BJ (cell line): ENCODE data around the gene KCNIP4. TPM values are rescaled to one million over a fixed set of nuclear protein-coding genes. Genes with fewer than 3 reads are reported as not detected.

Experiments used
- CTCF ChIA-PET: fragments of 350-600 bp; formaldehyde crosslinking; extraction: SDS; loops from one replicate; lab custom pipeline; 2021; ENCODE audit warnings: antibody characterized with exemption, inconsistent platforms; lab: Yijun Ruan, JAX
- POLR2A ChIA-PET: fragments of 300-600 bp; sonication (Branson Sonifier 250); formaldehyde crosslinking; extraction: SDS; loops from one replicate; lab custom pipeline; 2021; ENCODE audit warnings: antibody characterized with exemption; lab: Charles Lee
- DNase-seq: peaks from one replicate; pipeline ENCODE4 v3.0.0-alpha.2; 2011; ENCODE audit warnings: low read depth
- H3K27me3 ChIP-seq: 2 replicates; pipeline ENCODE4 v1.6.0; 2011; ENCODE audit warnings: low read length; ENCODE audit not compliant: control insufficient read depth, insufficient read depth
- H3K36me3 ChIP-seq: 2 replicates; pipeline ENCODE4 v1.5.1; 2011; ENCODE audit warnings: low read length; ENCODE audit not compliant: control insufficient read depth, insufficient read depth
- H3K4me3 ChIP-seq: 2 replicates; pipeline ENCODE4 v1.5.1; 2011; ENCODE audit warnings: low read depth, mild to moderate bottlenecking, control low read depth, low read length
- polyA plus RNA-seq: library from polyadenylated mRNA; depleted of rRNA; stranded (reverse); fragments of >200 nt; gene quantifications from 2 replicates; pipeline ENCODE4 v1.2.3, GENCODE V29; 2011
- TF ChIP-seq, protein P1 (sequence below): IDR thresholded peaks from 2 replicates; pipeline ENCODE4 v1.5.1; 2011; ENCODE audit warnings: low read depth, mild to moderate bottlenecking, control low read depth, inconsistent platforms, low read length, moderate library complexity; ENCODE audit not compliant: insufficient read depth

Gene KCNIP4
- polyA plus RNA-seq, 1 experiment = not detected

DNA sequence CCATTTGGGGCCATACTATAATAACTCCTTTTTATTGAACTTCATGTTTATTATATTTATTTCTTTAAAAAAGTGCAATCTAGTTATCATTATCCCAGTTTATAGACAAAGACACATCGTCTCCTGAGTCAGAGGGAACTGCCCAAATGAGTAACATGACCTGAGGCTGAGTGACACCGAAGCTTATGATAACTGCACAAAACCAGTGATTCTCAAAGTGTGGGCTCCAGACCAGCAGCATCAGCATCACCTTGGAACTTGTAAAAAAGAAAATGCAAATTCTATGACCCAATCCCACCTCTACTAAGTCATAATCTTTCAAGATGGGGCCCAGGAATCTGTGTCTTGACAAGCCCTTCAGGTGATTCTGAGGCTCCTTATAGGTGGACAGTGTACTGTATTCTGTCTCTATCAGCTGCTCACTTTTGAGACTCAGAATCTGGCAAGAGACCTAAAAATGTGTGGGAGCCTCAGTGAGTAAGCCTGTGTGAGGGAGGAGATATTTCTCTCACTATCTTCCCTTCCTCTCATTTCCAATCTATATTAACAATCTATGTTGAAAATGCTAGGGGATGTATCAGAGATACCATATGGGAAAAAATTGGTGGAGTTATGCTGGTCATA is 1101.3 kb downstream of the KCNIP4 start:
- TF ChIP-seq, protein P1, sequence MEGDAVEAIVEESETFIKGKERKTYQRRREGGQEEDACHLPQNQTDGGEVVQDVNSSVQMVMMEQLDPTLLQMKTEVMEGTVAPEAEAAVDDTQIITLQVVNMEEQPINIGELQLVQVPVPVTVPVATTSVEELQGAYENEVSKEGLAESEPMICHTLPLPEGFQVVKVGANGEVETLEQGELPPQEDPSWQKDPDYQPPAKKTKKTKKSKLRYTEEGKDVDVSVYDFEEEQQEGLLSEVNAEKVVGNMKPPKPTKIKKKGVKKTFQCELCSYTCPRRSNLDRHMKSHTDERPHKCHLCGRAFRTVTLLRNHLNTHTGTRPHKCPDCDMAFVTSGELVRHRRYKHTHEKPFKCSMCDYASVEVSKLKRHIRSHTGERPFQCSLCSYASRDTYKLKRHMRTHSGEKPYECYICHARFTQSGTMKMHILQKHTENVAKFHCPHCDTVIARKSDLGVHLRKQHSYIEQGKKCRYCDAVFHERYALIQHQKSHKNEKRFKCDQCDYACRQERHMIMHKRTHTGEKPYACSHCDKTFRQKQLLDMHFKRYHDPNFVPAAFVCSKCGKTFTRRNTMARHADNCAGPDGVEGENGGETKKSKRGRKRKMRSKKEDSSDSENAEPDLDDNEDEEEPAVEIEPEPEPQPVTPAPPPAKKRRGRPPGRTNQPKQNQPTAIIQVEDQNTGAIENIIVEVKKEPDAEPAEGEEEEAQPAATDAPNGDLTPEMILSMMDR = no peak
- no peak for DNase-seq
- no peaks in the 10 kb centered on the region for H3K27me3 ChIP-seq
- ChIA-PET POLR2A (no interaction called here), CTCF (no interaction called here)
- no peak overlapping the region for H3K4me3 ChIP-seq
- H3K36me3 ChIP-seq = no peaks in the 10 kb centered on the region

DNA sequence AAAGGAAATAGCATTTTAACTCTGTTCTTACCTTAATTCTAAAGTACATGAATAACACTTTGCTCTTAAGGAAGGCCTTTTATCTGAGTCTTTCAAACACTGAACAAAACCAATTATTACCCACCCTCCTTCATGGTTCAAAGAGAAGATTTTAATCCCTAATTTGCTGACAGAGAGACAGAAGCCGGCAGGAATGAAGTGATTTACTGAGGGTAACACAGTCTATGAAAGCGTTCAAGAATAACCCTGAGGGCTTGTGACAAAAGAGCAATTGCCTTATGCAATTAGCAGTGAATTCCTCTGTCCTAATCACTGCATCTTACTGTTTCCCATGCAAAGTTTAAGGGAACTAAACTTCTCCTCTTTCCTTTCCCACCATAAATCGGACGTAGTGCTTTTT is 1104.3 kb downstream of the KCNIP4 start:
- CTCF ChIA-PET = no interaction called here
- Histone ChIP-seq H3K4me3 (no peak overlapping the region), H3K36me3 (no peaks in the 10 kb centered on the region), H3K27me3 (no peaks in the 10 kb centered on the region)
- DNase-seq = no peak
- POLR2A ChIA-PET = no interaction called here
- TF ChIP-seq, protein P1 = no peak

DNA sequence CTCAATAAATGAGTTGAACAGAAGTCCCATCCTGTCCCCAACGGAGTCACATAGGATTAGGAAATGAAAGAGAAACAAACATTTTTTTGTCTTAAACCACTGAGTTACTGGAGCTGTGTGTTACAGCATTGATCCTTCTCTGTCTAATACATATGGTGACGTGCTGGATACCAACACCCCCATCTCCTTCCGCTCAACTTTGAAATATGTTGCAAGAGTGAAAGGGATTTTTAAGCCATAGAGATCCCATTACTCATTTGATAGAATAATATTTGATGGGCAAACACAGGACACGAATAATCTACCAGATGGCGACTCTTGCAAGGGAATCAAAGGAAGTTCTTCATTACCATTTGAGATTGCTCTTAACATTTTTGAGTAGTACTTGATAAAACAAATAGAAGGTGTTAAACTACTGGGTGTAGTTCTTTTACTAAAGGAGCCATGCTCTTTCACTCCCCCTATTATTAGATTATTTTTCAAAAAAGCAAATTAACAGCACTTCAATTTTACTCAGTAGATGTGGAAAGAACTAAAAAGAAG is 1107.9 kb downstream of the KCNIP4 start:
- Histone ChIP-seq H3K36me3 (no peaks in the 10 kb centered on the region), H3K4me3 (no peak overlapping the region), H3K27me3 (no peaks in the 10 kb centered on the region)
- ChIA-PET POLR2A (no interaction called here), CTCF (no interaction called here)
- DNase-seq = no peak
- TF ChIP-seq, protein P1 = no peak

DNA sequence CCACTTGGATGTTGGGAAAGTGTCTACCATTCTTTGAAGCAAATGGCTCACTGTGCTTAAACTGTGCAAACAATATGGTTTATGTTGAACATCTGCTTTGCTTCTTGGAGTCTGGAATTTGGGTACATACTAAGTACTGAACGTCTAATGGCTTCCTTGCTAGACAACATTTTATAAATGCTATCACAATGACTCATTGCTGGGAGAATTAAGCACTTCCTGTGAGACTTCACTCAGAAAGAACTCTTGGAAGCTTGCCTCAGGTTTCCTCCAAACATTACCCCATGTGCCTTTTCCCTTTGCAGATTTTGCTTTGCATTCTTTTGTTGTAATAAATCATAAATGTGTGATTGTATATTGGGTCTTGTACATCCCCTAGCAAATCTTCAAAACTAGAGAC is 1108.6 kb downstream of the KCNIP4 start:
- Histone ChIP-seq H3K27me3 (no peaks in the 10 kb centered on the region), H3K36me3 (no peaks in the 10 kb centered on the region), H3K4me3 (no peak overlapping the region)
- ChIA-PET CTCF (no interaction called here), POLR2A (no interaction called here)
- TF ChIP-seq, protein P1 = no peak
- peak; percentile 56 for DNase-seq

DNA sequence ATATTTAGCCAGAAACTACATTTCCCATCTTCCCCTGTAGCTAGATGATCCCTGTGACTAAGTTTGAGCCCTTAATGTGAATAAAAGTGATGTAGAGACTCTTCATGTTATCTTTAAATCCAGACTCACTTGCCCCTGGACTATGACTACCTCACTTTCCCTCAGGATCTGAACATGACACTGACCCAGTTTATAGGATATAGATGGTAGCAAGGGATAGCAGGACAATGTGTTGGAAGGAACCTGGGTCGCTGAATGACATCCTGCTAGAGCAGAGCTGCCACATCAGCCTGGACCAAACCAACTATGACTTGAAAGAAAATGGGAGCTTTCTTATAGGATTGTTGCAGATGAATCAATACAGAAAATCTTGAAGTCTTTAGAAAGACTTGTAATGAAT is 1110.1 kb downstream of the KCNIP4 start:
- TF ChIP-seq, protein P1 = no peak
- ChIA-PET POLR2A (no interaction called here), CTCF (no interaction called here)
- Histone ChIP-seq H3K36me3 (no peaks in the 10 kb centered on the region), H3K27me3 (no peaks in the 10 kb centered on the region), H3K4me3 (no peak overlapping the region)
- no peak for DNase-seq
